Bone marrow (tissue), 2 donors: ENCODE measurements around the gene SERPINA3.

Source experiments
- DNase-seq, 2 donors: peaks; one replicate each; lab custom pipeline; 2025; lab: John Stamatoyannopoulos, UW

The SERPINA3 gene

GRCh38 chr14:94656043-94656442 is 43.9 kb downstream of the SERPINA3 start:
- DNase-seq: no peak

GRCh38 chr14:94659256-94659655 is 47.1 kb downstream of the SERPINA3 start:
- no peak for DNase-seq

GRCh38 chr14:94659901-94660300 is 47.7 kb downstream of the SERPINA3 start:
- no peak for DNase-seq

GRCh38 chr14:94660306-94660946 is 48.2 kb downstream of the SERPINA3 start:
- no peak for DNase-seq

GRCh38 chr14:94663538-94663937 is 51.3 kb downstream of the SERPINA3 start:
- DNase-seq: no peak

- DNase-seq: no peak
These were observed 51.9 kb downstream of the SERPINA3 start for GRCh38 chr14:94663965-94664704.

GRCh38 chr14:94665121-94665520 is 52.9 kb downstream of the SERPINA3 start:
- no peak for DNase-seq

GRCh38 chr14:94665544-94665943 is 53.4 kb downstream of the SERPINA3 start:
- DNase-seq: no peak

- DNase-seq: no peak
These were observed 58.6 kb downstream of the SERPINA3 start for GRCh38 chr14:94670692-94671285.

GRCh38 chr14:94671870-94672444 is 59.8 kb downstream of the SERPINA3 start:
- DNase-seq: no peak

- no peak for DNase-seq
These were observed 60.9 kb downstream of the SERPINA3 start for GRCh38 chr14:94673071-94673470.
